Spleen (tissue), 11 donors: ENCODE results near the gene GJD2. TPM values are rescaled to one million over a fixed set of nuclear protein-coding genes. Genes with fewer than 3 reads are reported as not detected.

Source experiments
- DNase-seq: peaks from one replicate; pipeline ENCODE4 v3.0.0-alpha.2; 2020
- H3K27ac ChIP-seq, 8 donors: fragments of 200-600 bp; sonication (generic) in 7 of 8; 1 replicate in 4 of 8; 2 replicates in 4 of 8; pipeline versions ENCODE4 v1.5.0 to v1.8.0; 2016 to 2021; ENCODE audit warnings: inconsistent platforms in 4 of 8, mild to moderate bottlenecking in 4 of 8, moderate library complexity in 1 of 8
- H3K27me3 ChIP-seq, 7 donors: fragments of 200-600 bp; sonication (generic) in 6 of 7; replicated peaks in 1 of 7; 1 replicate in 4 of 7; 2 replicates in 3 of 7; pipeline versions ENCODE4 v1.5.0 to v1.8.0; 2016 to 2021; ENCODE audit warnings: inconsistent platforms in 3 of 7, mild to moderate bottlenecking in 1 of 7
- H3K36me3 ChIP-seq, 6 donors: fragments of 200-600 bp; sonication (generic) in 5 of 6; 1 replicate in 4 of 6; 2 replicates in 2 of 6; pipeline versions ENCODE4 v1.5.0 to v1.8.0; 2016 to 2021; ENCODE audit warnings: inconsistent platforms in 2 of 6
- H3K4me1 ChIP-seq, 6 donors: fragments of 200-600 bp; sonication (generic) in 5 of 6; 1 replicate in 3 of 6; 2 replicates in 3 of 6; pipeline versions ENCODE4 v1.5.0 to v1.8.0; 2016 to 2021; ENCODE audit warnings: inconsistent platforms in 3 of 6
- H3K4me3 ChIP-seq, 8 donors: fragments of 200-600 bp; sonication (generic) in 7 of 8; 1 replicate in 4 of 8; 2 replicates in 4 of 8; pipeline versions ENCODE4 v1.5.0 to v1.8.0; 2016 to 2021; ENCODE audit warnings: inconsistent platforms in 4 of 8, mild to moderate bottlenecking in 4 of 8, moderate library complexity in 2 of 8
- H3K9me3 ChIP-seq, 8 donors: fragments of 200-600 bp; sonication (generic) in 7 of 8; 1 replicate in 4 of 8; 2 replicates in 4 of 8; pipeline versions ENCODE4 v1.5.0 to v1.8.0; 2016 to 2021; ENCODE audit warnings: inconsistent platforms in 4 of 8
- CTCF ChIP-seq, 11 experiments: fragments of 200-600 bp in 7 of 11; fragments of 450-650 bp in 4 of 11; sonication (generic) in 4 of 11; IDR thresholded peaks in 8 of 11; conservative IDR thresholded peaks in 3 of 11; 1 replicate in 7 of 11; 2 replicates in 4 of 11; pipeline versions ENCODE4 v1.4.0 to v1.8.0; 2016 to 2021; ENCODE audit warnings: antibody characterized with exemption in 11 of 11, inconsistent platforms in 4 of 11, mild to moderate bottlenecking in 1 of 11
- POLR2A ChIP-seq, 3 donors: fragments of 450-650 bp; IDR thresholded peaks; one replicate each; pipeline ENCODE4 v1.5.1; 2017; ENCODE audit warnings: antibody characterized with exemption in 3 of 3, mild to moderate bottlenecking in 1 of 3
- POLR2AphosphoS5 ChIP-seq, 3 donors: sonication (generic); formaldehyde crosslinking; IDR thresholded peaks; one replicate each; pipeline ENCODE4 v1.5.1; 2017; ENCODE audit warnings: antibody characterized with exemption in 3 of 3
- WGBS, 5 donors: extraction: QIAGEN DNeasy Blood & Tissue Kit in 3 of 5; methylation state at CpG; one replicate each; pipeline versions ENCODE4 v1.1.5 to v1.1.7; 2013 to 2018; 5-methylcytosine and 5-hydroxymethylcytosine counted together
- intact Hi-C: fragments of 100-400 bp; cut with DNase I; formaldehyde crosslinking; loops from one replicate; pipeline ENCODE4 v1.15.0; 2023; ENCODE audit warnings: low total_unique reads
- polyA plus RNA-seq, 3 donors: library from polyadenylated mRNA; stranded (reverse); fragments of 200-250 nt; gene quantifications; one replicate each; pipeline ENCODE4 v1.2.1, GENCODE V29; 2013
- total RNA-seq, 7 donors: library from RNA; depleted of rRNA in 3 of 7; stranded (reverse); fragments of >200 nt in 3 of 7; fragmentation: NEBNext Ultra II Directional in 4 of 7; extraction: Animal tissue kit (Norgen Biotek cat#: 25700) in 4 of 7; gene quantifications; one replicate each; pipeline versions ENCODE4 v1.1.0 to v1.2.1, GENCODE V29; 2016 to 2021
- donor health status: healthy with polysubstance abuse.
- donor health status: DM: no; HTN: no; CAD: no; lungs with moderate emphysema.
- donor health status: DM: no; HTN: no; CAD: no.
- donor health status: Bipolar disorder and iron deficiency.
- donor health status: healthy.
- donor health status: DM: no; HTN: no; CAD: no.
- donor health status: DM: yes; HTN: yes; CAD: no.

The GJD2 gene
- total and polyA plus RNA-seq, 10 donors = 0.02 TPM; not detected in 9

GRCh38 chr15:34773917-34774316 lies 19.1 kb upstream of the GJD2 start:
- no peak for DNase-seq
- Histone ChIP-seq H3K4me3 (no peak overlapping the region), H3K27ac (no peak overlapping the region), H3K9me3 (no peaks in the 10 kb centered on the region), H3K4me1 (no peaks in the 10 kb centered on the region), H3K27me3 (peaks cover 0 to 7% (median 0%) of the 10 kb centered on the region in 7 donors), H3K36me3 (no peaks in the 10 kb centered on the region)
- intact Hi-C loops = no loop called here
- TF ChIP-seq CTCF (IDR thresholded peaks at IDR 0.05 in 8 of 11, conservative IDR thresholded peaks at IDR 0.05 in 3 of 11) = no peak
- no peak for TF ChIP-seq POLR2A (IDR thresholded peaks at IDR 0.05)
- no peak for TF ChIP-seq POLR2AphosphoS5 (IDR thresholded peaks at IDR 0.05)
- WGBS, 5 donors = 34 to 48% (median 36%) methylated on average over 2 of the region's 2 CpGs

- H3K9me3 ChIP-seq = no peaks in the 10 kb centered on the region
- no peaks in the 10 kb centered on the region for H3K36me3 ChIP-seq
- no peak overlapping the region for H3K4me3 ChIP-seq
- no peak overlapping the region for H3K27ac ChIP-seq
- no peak for DNase-seq
- H3K4me1 ChIP-seq = no peaks in the 10 kb centered on the region
- intact Hi-C loops = no loop called here
- TF ChIP-seq POLR2A (IDR thresholded peaks at IDR 0.05) = no peak
- TF ChIP-seq CTCF (IDR thresholded peaks at IDR 0.05 in 8 of 11, conservative IDR thresholded peaks at IDR 0.05 in 3 of 11) = no peak
- TF ChIP-seq POLR2AphosphoS5 (IDR thresholded peaks at IDR 0.05) = no peak
- peaks cover 0 to 7% (median 0%) of the 10 kb centered on the region in 7 donors for H3K27me3 ChIP-seq
These were observed 18.2 kb upstream of the GJD2 start for GRCh38 chr15:34773013-34773412.

GRCh38 chr15:34772312-34772711 lies 17.5 kb upstream of the GJD2 start:
- H3K9me3 ChIP-seq = no peaks in the 10 kb centered on the region
- TF ChIP-seq POLR2A (IDR thresholded peaks at IDR 0.05) (no peak), POLR2AphosphoS5 (IDR thresholded peaks at IDR 0.05) (no peak), CTCF (IDR thresholded peaks at IDR 0.05 in 8 of 11, conservative IDR thresholded peaks at IDR 0.05 in 3 of 11) (no peak)
- no peak for DNase-seq
- no peak overlapping the region for H3K27ac ChIP-seq
- H3K4me1 ChIP-seq = no peaks in the 10 kb centered on the region
- H3K36me3 ChIP-seq = no peaks in the 10 kb centered on the region
- WGBS, 5 donors = 77 to 92% (median 90%) methylated on average over 2 of the region's 2 CpGs
- intact Hi-C loops = no loop called here
- peaks cover 0 to 7% (median 0%) of the 10 kb centered on the region in 7 donors for H3K27me3 ChIP-seq
- no peak overlapping the region for H3K4me3 ChIP-seq

- 85 to 94% (median 89%) methylated on average over 2 of the region's 2 CpGs for WGBS, 5 donors
These were observed 14.9 kb upstream of the GJD2 start for GRCh38 chr15:34769711-34770110.

GRCh38 chr15:34768530-34768929 lies 13.7 kb upstream of the GJD2 start:
- no peak overlapping the region for H3K27ac ChIP-seq
- no peaks in the 10 kb centered on the region for H3K9me3 ChIP-seq
- peaks cover 0 to 7% (median 0%) of the 10 kb centered on the region in 7 donors for H3K27me3 ChIP-seq
- H3K36me3 ChIP-seq = no peaks in the 10 kb centered on the region
- H3K4me1 ChIP-seq = no peaks in the 10 kb centered on the region
- DNase-seq = no peak
- intact Hi-C loops = no loop called here
- TF ChIP-seq POLR2A (IDR thresholded peaks at IDR 0.05) (no peak), POLR2AphosphoS5 (IDR thresholded peaks at IDR 0.05) (no peak), CTCF (IDR thresholded peaks at IDR 0.05 in 8 of 11, conservative IDR thresholded peaks at IDR 0.05 in 3 of 11) (no peak)
- H3K4me3 ChIP-seq = no peak overlapping the region

More at GRCh38 chr15:34769711-34770110, 14.9 kb upstream of the GJD2 start:
- no peak for TF ChIP-seq POLR2AphosphoS5 (IDR thresholded peaks at IDR 0.05)
- intact Hi-C loops = no loop called here
- Histone ChIP-seq H3K27me3 (peaks cover 0 to 7% (median 0%) of the 10 kb centered on the region in 7 donors), H3K9me3 (no peaks in the 10 kb centered on the region), H3K36me3 (no peaks in the 10 kb centered on the region), H3K4me1 (no peaks in the 10 kb centered on the region), H3K27ac (no peak overlapping the region), H3K4me3 (no peak overlapping the region)
- no peak for DNase-seq
